Measurements from ENCODE around the gene DGKE.

DGKE gene

GRCh38 chr17:56851008-56851407, 17.1 kb downstream of the DGKE start:
- no peak for DNase-seq

- DNase-seq = no peak
Observed at GRCh38 chr17:56861899-56862298, 27.9 kb downstream of the DGKE start.

GRCh38 chr17:56863974-56864373, 30.0 kb downstream of the DGKE start:
- DNase-seq = no peak

DNA sequence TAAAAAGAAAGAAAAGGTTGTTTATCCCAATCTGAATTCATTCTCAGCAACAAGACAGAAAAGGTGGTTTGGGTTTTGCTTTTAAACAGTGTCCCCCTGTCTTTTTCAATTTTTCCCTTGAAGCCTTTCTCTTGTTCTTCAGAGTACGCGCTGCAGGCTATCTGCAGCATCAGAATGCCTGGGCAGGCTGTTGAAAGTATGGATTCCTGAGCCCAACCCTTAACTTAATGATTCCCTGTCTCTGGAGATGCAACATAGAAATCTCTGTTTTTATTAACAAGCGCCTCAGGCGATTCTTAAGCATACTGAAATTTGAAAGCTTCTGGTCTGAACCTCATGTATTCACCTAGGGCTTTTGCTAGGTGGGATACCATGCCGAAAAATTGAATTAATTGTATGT, 32.1 kb downstream of the DGKE start:
- no peak for DNase-seq

DNA sequence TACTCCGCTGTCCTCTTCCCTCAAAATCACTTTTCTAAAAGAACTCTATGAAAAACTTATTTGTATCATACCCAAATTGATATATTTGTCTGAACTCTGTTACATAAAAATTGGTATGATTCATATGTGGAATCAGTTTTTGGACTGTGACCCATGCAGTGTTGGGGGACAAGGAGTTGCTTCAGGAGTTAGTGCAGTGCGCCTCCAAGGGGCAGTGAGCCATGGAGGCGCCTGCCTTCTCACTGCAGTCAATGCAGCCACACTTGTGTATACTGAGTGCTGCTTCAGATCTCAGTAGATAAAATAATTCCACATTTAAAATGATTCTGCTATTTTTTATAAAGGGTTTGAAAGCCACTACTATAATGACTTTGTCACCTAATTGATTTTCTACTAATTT, 32.5 kb downstream of the DGKE start:
- DNase-seq = no peak

DNA sequence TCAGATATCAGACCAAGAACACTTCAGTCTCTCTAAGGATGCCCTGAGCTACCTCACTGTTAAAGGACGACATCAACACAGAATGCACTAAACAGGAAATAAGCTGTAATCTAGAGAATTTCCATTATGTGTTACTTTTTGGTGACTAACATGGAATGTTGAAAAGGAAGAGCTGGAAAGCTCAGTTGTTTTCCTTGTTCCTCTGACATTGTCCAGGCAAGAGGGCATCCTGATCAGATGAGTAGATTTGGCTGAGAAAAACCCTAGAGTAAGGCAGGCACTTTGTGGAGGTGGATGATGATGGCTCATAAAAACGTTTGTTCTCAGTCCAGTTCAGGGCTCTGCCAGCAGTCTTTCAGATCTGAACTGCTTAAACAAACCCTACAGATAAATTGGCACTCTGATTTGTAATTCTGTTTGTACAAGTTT, 34.0 kb downstream of the DGKE start:
- DNase-seq = no peak

GRCh38 chr17:56868716-56869115, 34.8 kb downstream of the DGKE start:
- no peak for DNase-seq

DNA sequence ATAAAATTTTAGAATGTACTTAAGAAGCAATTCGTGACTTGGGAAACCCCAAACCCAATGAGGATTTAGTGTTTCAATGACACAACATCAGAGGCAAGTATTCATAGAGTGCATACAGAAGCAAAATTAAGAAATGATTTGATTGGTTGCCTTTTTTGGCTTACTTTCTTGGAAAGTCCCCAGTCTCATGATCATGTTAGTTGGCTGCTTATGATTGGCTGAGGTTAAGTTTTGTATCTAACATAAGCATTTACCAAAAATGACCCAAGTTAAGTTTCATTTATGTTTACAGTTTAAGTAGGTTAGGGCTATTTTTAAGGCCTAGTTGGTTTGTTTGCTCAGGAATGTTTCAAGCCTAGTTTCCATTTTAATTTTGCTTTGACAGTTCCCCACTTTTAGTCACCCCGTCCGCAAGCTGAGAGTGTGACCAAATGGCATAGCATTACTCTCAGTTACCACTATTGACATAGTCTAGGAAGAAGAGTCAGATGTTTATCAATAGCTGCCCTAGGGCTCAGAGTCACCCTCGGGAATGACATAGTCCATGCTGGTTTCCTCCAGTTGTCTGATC, 36.2 kb downstream of the DGKE start:
- DNase-seq = no peak

DNA sequence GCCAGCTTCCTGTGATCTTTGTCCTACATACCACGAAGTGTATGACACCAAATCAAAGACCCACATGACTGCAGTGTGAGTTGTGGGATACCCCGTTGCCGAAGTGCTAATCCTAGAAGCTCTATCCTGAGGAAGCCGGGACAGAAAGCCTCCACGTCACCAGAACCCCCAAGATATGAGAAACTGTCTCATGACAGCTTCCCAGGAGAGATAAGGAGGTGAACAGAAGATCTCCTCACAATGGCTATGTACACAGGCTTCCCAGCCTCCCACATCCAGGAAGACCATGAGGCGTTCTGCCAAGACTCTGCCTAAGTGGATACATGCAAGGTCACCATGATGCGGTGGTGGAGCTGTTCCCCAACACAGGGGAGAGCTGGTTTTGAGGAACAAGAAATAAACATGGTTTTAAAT, 42.8 kb downstream of the DGKE start:
- no peak for DNase-seq

DNA sequence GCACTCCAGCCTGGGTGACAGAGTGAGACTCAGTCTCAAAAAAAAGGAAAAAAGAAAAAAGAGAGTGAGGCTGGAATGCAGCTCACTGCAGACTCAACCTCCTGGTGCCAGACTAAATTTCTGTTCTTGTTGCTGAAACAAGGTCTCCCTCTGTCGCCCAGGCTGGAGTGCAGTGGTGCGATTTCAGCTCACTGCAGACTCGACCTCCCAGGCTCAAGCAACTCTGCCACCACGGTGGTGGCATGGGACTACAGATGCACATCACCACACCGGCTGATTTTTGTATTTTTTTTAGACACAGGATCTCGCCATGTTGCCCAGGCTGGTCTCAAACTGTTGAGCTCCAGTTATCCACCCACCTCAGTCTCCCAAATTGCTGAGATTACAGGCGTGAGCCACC, 45.3 kb downstream of the DGKE start:
- no peak for DNase-seq

GRCh38 chr17:56880133-56880532, 46.2 kb downstream of the DGKE start:
- no peak for DNase-seq

DNA sequence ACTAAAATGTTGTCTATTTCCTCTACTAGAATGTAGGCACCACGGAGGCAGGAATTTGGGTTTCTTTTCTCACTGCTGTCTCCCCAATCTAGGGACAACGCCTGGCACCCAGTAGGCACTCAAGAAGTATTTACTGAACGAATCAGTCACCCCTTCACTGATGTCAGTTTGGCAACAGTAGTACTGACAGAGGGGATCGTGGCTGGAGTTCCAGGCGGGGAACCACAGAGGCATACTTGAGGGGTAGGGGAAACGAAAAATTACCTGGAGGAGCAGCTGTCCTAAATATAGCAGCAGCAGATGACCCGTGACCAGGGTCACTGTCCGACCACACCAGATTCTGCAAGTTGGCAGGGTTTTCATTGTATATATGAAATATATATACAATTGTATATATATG, 46.6 kb downstream of the DGKE start:
- DNase-seq = no peak

DNA sequence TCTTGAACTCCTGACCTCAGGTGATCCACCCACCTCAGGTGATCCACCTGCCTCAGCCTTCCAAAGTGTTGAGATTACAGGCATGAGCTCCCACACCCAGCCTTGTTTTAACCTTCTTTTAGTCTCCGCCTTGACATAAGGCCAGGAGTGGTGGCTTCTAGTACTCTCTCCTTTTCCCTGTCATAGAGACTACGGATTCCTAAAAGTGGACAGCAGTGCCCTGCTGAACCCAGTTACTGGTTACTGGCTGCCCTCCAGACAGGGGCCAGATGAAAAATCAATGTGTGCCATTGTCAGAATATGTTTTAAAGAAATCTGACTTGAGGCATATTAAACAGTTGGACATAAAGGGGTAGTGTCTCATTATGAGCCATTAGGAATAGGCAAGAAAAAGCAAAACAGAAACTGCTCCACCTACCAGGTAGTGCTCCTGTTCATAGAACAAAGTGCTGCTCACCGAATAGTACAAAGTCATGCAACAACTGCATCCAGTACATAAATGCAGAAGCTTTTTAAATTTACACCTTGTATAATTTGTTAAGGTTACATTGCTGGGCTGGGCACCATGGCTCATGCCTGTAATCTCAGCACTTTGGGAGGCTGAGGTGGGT, 47.8 kb downstream of the DGKE start:
- DNase-seq = no peak

GRCh38 chr17:56883616-56884015, 49.7 kb downstream of the DGKE start:
- no peak for DNase-seq

- DNase-seq = no peak
Observed at GRCh38 chr17:56884483-56885311, 50.7 kb downstream of the DGKE start.

- DNase-seq = no peak
Observed at GRCh38 chr17:56885312-56885657, 51.3 kb downstream of the DGKE start.

GRCh38 chr17:56886288-56886731, 52.4 kb downstream of the DGKE start:
- no peak for DNase-seq

DNA sequence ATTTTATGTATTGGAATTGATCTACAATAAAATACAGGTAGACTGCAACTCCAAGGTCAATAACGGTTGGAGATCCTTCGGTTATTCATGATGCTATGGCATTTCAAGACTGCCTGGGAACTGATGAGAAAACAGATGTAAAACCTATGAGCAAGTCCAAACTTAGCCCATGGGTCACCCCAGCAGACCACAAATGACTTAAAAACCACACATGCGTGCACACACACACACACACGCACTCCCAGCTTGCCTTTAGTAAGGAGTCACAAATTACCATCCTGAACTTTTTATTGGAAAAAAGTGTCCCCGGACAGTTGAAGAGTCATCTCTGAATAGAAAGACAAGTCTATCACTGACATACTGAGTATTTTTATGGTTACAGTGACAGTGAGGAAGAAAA, 53.2 kb downstream of the DGKE start:
- no peak for DNase-seq

DNA sequence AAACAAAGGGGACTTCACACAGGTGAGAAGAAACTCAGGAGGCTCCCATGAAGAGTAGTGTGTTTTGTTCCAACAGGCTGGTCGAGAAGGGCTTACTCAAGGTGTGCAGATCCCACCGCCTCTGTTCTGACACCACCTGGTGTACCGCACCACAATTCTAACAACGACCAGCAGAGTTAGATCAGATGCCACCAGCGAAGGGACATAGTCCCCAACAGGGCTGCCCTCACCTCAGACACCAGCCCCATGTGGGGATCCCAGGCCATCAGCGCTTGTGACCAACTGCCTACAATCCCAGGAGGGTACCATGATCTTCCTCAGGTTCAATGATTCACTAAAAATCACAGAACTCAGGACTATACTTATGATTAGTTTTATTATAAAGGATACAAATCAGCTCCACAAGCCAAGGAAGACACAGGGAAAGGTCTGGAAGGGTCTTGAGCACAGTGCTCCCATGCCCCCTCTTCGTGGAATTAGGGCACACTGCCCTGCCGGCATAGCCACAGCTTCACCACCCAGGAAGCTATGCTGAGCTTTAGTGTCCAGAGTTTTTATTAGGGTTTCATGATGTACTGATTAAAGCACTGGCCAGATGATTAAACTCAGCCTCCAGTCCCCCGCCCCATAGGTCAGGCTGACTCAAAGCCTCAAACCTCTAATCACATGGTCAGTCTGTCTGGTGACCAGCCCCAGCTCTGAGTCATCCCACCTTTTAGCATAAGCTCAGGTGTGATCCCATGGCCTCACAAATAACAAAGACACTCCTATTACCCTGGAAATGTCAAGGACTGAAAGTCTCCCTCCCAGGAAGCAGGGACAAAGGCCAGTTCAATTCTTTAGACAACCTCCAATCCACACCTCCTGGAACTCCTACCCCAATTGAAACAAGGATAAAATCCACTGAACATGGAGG, 53.9 kb downstream of the DGKE start:
- no peak for DNase-seq

DNA sequence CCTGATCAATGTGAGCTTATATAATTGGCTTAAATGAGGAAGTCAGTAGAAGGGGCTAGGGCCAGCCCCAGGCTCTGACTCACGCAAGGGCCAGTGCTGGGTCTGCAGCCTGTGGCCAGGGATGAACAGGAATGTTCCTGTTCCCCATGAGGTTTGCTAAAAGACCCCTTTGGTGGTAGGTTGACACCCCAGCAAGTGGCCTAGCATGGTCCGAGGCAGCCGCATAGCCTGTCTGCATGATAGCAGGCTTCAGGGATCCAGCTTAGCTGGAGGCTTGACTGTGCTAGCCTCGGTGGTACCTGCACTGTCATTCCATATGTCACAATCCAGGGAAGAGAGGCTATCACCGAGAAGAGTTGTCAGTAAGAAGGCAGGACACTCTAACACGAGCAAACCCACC, 56.4 kb downstream of the DGKE start:
- no peak for DNase-seq

DNA sequence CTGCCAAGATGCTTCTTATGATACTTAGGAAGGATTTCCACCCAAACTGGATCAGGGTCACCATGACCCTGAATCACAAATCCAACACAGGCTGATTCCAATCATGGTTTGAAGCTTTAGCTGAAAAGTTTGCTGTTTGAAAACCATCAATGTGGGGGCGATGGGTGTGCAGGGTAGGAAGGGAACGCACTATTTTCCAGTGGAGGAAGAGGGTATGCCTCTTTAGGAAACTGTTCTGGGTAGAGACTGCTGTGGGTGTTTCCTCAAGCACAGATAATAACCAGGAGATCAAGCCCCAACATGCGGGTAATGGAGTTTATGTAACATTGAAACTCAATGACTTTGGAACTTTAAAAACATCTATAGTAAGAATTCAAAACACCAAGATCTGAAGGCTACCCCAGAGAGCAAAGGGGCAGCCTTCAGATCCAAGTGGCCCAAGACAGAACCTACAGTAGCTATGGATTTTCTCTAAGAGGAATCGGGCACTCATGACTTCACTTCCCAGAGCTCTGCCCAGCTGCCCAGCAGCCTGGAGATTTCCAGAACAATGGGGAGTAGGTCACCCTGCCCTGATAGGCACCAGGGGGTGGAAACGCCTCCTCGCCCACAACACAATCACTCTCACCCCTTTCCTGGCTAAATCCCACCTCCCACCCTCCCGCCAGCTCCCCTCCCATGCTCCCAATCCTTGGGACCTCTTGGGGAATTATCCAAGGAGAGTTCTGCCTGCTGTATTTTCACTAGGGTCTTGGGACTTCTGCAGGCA, 57.1 kb downstream of the DGKE start:
- no peak for DNase-seq

DNA sequence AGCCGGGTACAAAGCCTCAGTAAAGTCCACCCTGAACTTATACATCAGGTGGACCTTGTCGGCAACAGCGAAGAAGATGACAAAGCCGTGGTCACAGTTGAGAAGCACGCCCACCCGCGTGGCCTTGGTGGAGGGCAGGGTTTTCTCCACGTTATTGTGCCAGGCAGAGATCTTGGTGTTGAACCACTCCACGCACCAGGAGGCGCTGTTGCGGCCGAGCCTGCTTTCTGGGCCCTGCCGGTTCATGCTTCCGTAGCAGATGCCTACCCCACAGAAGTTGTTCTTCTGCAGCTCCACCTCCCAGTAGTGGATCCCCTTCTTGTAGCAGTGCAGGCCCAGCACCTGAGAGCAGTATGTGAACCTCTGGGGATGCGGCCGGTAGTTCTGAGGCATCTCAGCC, 57.8 kb downstream of the DGKE start:
- DNase-seq = peak; percentile 78

DNA sequence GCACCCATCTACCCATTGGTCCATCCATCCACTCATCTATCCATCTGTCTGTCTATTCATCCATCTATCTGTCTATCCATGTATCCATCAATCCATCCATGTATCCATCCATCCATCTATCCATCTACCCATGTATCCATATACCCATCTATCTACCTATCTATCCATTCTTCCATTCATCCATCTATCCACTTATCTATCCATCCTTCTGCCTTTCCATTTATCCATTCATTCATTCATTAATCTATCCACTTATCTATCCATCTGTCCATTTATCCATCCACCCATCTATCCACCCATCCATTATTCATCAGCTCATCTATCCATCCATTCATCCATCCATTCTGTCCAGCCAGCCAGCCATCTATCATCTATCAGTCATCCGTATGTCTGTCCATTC, 58.4 kb downstream of the DGKE start:
- no peak for DNase-seq
